IgD-negative memory B cell (primary cell): ENCODE measurements around the gene TIGIT. TPM values are rescaled to one million over a fixed set of nuclear protein-coding genes. Genes with fewer than 3 reads are reported as not detected.

Source experiments
- H3K27ac Mint-ChIP-seq, 3 donors: one replicate each; pipeline ENCODE4 v1.8.0; 2020 to 2022; ENCODE audit warnings: mild to moderate bottlenecking in 3 of 3, mixed read lengths in 3 of 3, moderate library complexity in 1 of 3
- H3K27me3 Mint-ChIP-seq: one replicate; pipeline ENCODE4 v1.8.0; 2021; ENCODE audit warnings: mixed read lengths
- H3K36me3 Mint-ChIP-seq: one replicate; pipeline ENCODE4 v1.8.0; 2020; ENCODE audit warnings: mild to moderate bottlenecking, mixed read lengths
- H3K4me1 Mint-ChIP-seq, 3 donors: one replicate each; pipeline ENCODE4 v1.8.0; 2020 to 2022; ENCODE audit warnings: mixed read lengths in 3 of 3, mild to moderate bottlenecking in 1 of 3
- H3K4me3 Mint-ChIP-seq, 4 donors: one replicate each; pipeline ENCODE4 v1.8.0; 2020 to 2022; ENCODE audit warnings: mild to moderate bottlenecking in 4 of 4, mixed read lengths in 4 of 4, moderate library complexity in 3 of 4
- H3K9me3 Mint-ChIP-seq, 3 donors: one replicate each; pipeline ENCODE4 v1.8.0; 2020 to 2021; ENCODE audit warnings: mixed read lengths in 3 of 3, mild to moderate bottlenecking in 1 of 3
- polyA plus RNA-seq: library from polyadenylated mRNA; unstranded; fragments of 300-500 nt; fragmentation: Illumina TruSeq; gene quantifications from one replicate; pipeline ENCODE4 v1.2.3, GENCODE V29; 2021

The TIGIT gene
- polyA plus RNA-seq, 1 donor from 2014 or later = 0.86 TPM

- Mint-ChIP-seq H3K27me3 (no peaks in the 10 kb centered on the region), H3K36me3 (no peaks in the 10 kb centered on the region), H3K4me3 (no peak overlapping the region), H3K4me1 (peaks cover 24 to 31% (median 29%) of the 10 kb centered on the region in 3 donors), H3K9me3 (no peaks in the 10 kb centered on the region), H3K27ac (no peak overlapping the region)
Measured at GRCh38 chr3:114295946-114296345, 2.1 kb downstream of the TIGIT start.

GRCh38 chr3:114299421-114299820, 5.6 kb downstream of the TIGIT start:
- Mint-ChIP-seq H3K4me3 (no peak overlapping the region), H3K27me3 (no peaks in the 10 kb centered on the region), H3K27ac (peak overlapping the region in 2 of 3 donors; percentile 53 to 81), H3K4me1 (peaks cover 12 to 19% (median 16%) of the 10 kb centered on the region in 3 donors), H3K9me3 (no peaks in the 10 kb centered on the region), H3K36me3 (no peaks in the 10 kb centered on the region)

- H3K4me1 Mint-ChIP-seq = peaks cover 12 to 18% (median 16%) of the 10 kb centered on the region in 3 donors
- H3K36me3 Mint-ChIP-seq = no peaks in the 10 kb centered on the region
- H3K27me3 Mint-ChIP-seq = no peaks in the 10 kb centered on the region
- peak overlapping the region in 2 of 3 donors; percentile 37 to 81 for H3K27ac Mint-ChIP-seq
- H3K9me3 Mint-ChIP-seq = no peaks in the 10 kb centered on the region
- H3K4me3 Mint-ChIP-seq = peak overlapping the region in 1 of 4 donors; percentile 31
Measured at GRCh38 chr3:114299941-114300624, 6.3 kb downstream of the TIGIT start.

GRCh38 chr3:114307222-114307830, 13.5 kb downstream of the TIGIT start:
- Mint-ChIP-seq H3K27ac (peak overlapping the region; percentile 13 to 97 (median 86)), H3K4me1 (peaks cover 30 to 40% (median 40%) of the 10 kb centered on the region in 3 donors), H3K27me3 (no peaks in the 10 kb centered on the region), H3K4me3 (peak overlapping the region; percentile 36 to 93 (median 66)), H3K9me3 (no peaks in the 10 kb centered on the region), H3K36me3 (peaks cover 5% of the 10 kb centered on the region)

GRCh38 chr3:114307832-114308231, 14.0 kb downstream of the TIGIT start:
- peaks cover 30 to 40% (median 40%) of the 10 kb centered on the region in 3 donors for H3K4me1 Mint-ChIP-seq
- H3K27me3 Mint-ChIP-seq = no peaks in the 10 kb centered on the region
- H3K27ac Mint-ChIP-seq = peak overlapping the region; percentile 13 to 97 (median 86)
- H3K36me3 Mint-ChIP-seq = peaks cover 5% of the 10 kb centered on the region
- H3K9me3 Mint-ChIP-seq = no peaks in the 10 kb centered on the region
- H3K4me3 Mint-ChIP-seq = peak overlapping the region; percentile 36 to 93 (median 76)

GRCh38 chr3:114308377-114308776, 14.5 kb downstream of the TIGIT start:
- peak overlapping the region; percentile 13 to 97 (median 86) for H3K27ac Mint-ChIP-seq
- H3K4me1 Mint-ChIP-seq = peaks cover 30 to 40% (median 40%) of the 10 kb centered on the region in 3 donors
- no peaks in the 10 kb centered on the region for H3K27me3 Mint-ChIP-seq
- H3K4me3 Mint-ChIP-seq = peak overlapping the region; percentile 73 to 86 (median 79)
- peaks cover 5% of the 10 kb centered on the region for H3K36me3 Mint-ChIP-seq
- H3K9me3 Mint-ChIP-seq = no peaks in the 10 kb centered on the region

GRCh38 chr3:114308830-114309229, 15.0 kb downstream of the TIGIT start:
- peak overlapping the region; percentile 73 to 86 (median 79) for H3K4me3 Mint-ChIP-seq
- H3K27me3 Mint-ChIP-seq = no peaks in the 10 kb centered on the region
- H3K4me1 Mint-ChIP-seq = peaks cover 30 to 40% (median 40%) of the 10 kb centered on the region in 3 donors
- peak overlapping the region; percentile 13 to 97 (median 86) for H3K27ac Mint-ChIP-seq
- H3K36me3 Mint-ChIP-seq = peaks cover 5% of the 10 kb centered on the region
- H3K9me3 Mint-ChIP-seq = no peaks in the 10 kb centered on the region

GRCh38 chr3:114310695-114311094, 16.9 kb downstream of the TIGIT start:
- no peaks in the 10 kb centered on the region for H3K27me3 Mint-ChIP-seq
- peak overlapping the region in 1 of 3 donors; percentile 83 for H3K27ac Mint-ChIP-seq
- peaks cover 30 to 46% (median 39%) of the 10 kb centered on the region in 3 donors for H3K4me1 Mint-ChIP-seq
- H3K9me3 Mint-ChIP-seq = no peaks in the 10 kb centered on the region
- no peak overlapping the region for H3K4me3 Mint-ChIP-seq
- peaks cover 8% of the 10 kb centered on the region for H3K36me3 Mint-ChIP-seq

GRCh38 chr3:114313426-114313825, 19.6 kb downstream of the TIGIT start:
- Mint-ChIP-seq H3K9me3 (no peaks in the 10 kb centered on the region), H3K27ac (peak overlapping the region in 1 of 3 donors; percentile 9), H3K4me3 (no peak overlapping the region), H3K27me3 (no peaks in the 10 kb centered on the region), H3K4me1 (peaks cover 14 to 31% (median 22%) of the 10 kb centered on the region in 3 donors), H3K36me3 (peaks cover 10% of the 10 kb centered on the region)

- peak overlapping the region in 1 of 3 donors; percentile 5 for H3K27ac Mint-ChIP-seq
- H3K4me1 Mint-ChIP-seq = peaks cover 5 to 24% (median 14%) of the 10 kb centered on the region in 3 donors
- peaks cover 11% of the 10 kb centered on the region for H3K36me3 Mint-ChIP-seq
- H3K9me3 Mint-ChIP-seq = no peaks in the 10 kb centered on the region
- H3K27me3 Mint-ChIP-seq = no peaks in the 10 kb centered on the region
- H3K4me3 Mint-ChIP-seq = no peak overlapping the region
Measured at GRCh38 chr3:114314282-114314681, 20.5 kb downstream of the TIGIT start.

- Mint-ChIP-seq H3K4me1 (peaks cover 0 to 14% (median 4%) of the 10 kb centered on the region in 3 donors), H3K9me3 (no peaks in the 10 kb centered on the region), H3K27ac (peak overlapping the region; percentile 13 to 89 (median 27))
Measured at GRCh38 chr3:114318295-114318694, 24.5 kb downstream of the TIGIT start.

GRCh38 chr3:114319453-114319852, 25.6 kb downstream of the TIGIT start:
- H3K9me3 Mint-ChIP-seq = no peaks in the 10 kb centered on the region
- peak overlapping the region in 1 of 4 donors; percentile 56 for H3K4me3 Mint-ChIP-seq
- H3K36me3 Mint-ChIP-seq = peaks cover 19% of the 10 kb centered on the region
- H3K27ac Mint-ChIP-seq = no peak overlapping the region
- no peaks in the 10 kb centered on the region for H3K27me3 Mint-ChIP-seq
- peaks cover 3 to 10% (median 8%) of the 10 kb centered on the region in 3 donors for H3K4me1 Mint-ChIP-seq

More at GRCh38 chr3:114318295-114318694, 24.5 kb downstream of the TIGIT start:
- Mint-ChIP-seq H3K36me3 (peaks cover 18% of the 10 kb centered on the region), H3K4me3 (no peak overlapping the region), H3K27me3 (no peaks in the 10 kb centered on the region)

GRCh38 chr3:114320246-114320645, 26.4 kb downstream of the TIGIT start:
- H3K27ac Mint-ChIP-seq = no peak overlapping the region
- H3K4me3 Mint-ChIP-seq = no peak overlapping the region
- no peaks in the 10 kb centered on the region for H3K27me3 Mint-ChIP-seq

GRCh38 chr3:114323546-114324254, 29.9 kb downstream of the TIGIT start:
- Mint-ChIP-seq H3K4me3 (no peak overlapping the region), H3K9me3 (no peaks in the 10 kb centered on the region), H3K27ac (peak overlapping the region in 1 of 3 donors; percentile 63), H3K36me3 (peaks cover 13% of the 10 kb centered on the region), H3K27me3 (no peaks in the 10 kb centered on the region), H3K4me1 (peaks cover 15 to 27% (median 21%) of the 10 kb centered on the region in 3 donors)

More at GRCh38 chr3:114320246-114320645, 26.4 kb downstream of the TIGIT start:
- Mint-ChIP-seq H3K4me1 (peaks cover 6 to 11% (median 10%) of the 10 kb centered on the region in 3 donors), H3K9me3 (no peaks in the 10 kb centered on the region), H3K36me3 (peaks cover 18% of the 10 kb centered on the region)

GRCh38 chr3:114327665-114328064, 33.8 kb downstream of the TIGIT start:
- peak overlapping the region in 1 of 4 donors; percentile 41 for H3K4me3 Mint-ChIP-seq
- no peaks in the 10 kb centered on the region for H3K27me3 Mint-ChIP-seq
- H3K4me1 Mint-ChIP-seq = peaks cover 27 to 40% (median 38%) of the 10 kb centered on the region in 3 donors
- no peaks in the 10 kb centered on the region for H3K9me3 Mint-ChIP-seq
- peak overlapping the region in 2 of 3 donors; percentile 6 to 54 for H3K27ac Mint-ChIP-seq
- peaks cover 19% of the 10 kb centered on the region for H3K36me3 Mint-ChIP-seq
